NT2/D1 (cell line): ENCODE results near the gene SGCA.

Experiments
- YY1 ChIP-seq: IDR thresholded peaks from 2 replicates; pipeline ENCODE4 v1.6.1; 2011; ENCODE audit not compliant: insufficient read length, insufficient read depth
- ZNF274 ChIP-seq: IDR thresholded peaks from 2 replicates; pipeline ENCODE4 v1.6.1; 2011; ENCODE audit warnings: mild to moderate bottlenecking, low read depth, low read length

DNA sequence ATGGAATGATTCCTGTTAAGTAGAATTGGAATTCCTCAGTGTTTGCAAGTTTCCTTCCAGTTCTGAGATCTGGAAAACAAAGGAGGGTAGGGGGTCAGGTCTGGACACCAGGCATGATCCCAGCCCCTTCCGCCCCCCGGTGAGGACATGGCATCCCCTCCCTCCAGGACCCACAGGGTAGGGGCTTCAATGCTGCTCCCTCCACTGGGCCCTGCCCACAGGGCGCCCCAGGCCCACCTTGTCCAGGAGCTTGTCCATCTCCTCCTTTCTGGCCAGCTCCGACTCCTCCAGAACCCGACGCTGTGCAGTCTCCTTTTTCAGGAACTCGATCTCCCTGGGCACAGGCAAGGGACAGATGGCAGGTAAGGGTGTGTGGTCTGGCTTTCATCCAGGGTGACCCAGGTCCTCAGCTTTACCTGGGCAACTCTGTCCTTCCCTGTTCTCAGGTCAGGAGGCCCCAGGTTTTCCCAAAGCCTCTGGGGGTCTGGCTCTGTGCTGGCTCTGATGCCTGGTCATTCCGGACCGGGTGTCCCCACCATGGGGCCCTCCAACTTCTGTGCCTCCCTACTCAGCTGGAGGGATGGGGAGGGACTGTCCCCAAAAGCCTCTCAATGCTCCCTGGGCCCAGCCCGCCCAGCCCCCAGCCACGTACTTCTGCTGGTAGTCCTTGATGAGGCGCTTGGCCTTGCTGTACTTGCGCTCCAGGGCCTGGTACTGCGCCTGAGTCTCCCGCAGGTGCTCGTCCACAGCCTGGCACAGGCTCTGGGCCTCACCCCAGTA, 30.3 kb upstream of the SGCA start:
- TF ChIP-seq ZNF274 = no peak
- no peak for TF ChIP-seq YY1
